ENCODE measurements around the gene UBE3D.

DNA sequence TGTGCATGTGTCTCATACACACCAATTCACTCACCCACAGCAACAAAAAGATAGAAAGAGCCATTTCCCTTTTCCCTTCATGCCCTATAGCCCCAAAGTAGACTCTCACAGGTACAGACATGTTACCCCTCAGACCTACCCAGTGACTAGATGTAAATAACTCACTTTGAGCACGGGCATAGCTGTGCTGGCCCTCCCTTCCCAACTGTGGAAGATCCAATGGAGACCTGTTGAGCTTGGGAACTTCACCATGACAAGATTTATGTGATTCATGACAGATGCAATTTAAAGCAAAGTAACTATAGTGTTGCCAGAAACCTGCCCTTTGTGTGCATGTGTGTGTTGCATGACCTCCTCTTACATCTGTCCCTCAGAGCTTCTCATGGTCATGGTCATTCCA is 175.4 kb downstream of the UBE3D start:
- TF ChIP-seq, protein P1, sequence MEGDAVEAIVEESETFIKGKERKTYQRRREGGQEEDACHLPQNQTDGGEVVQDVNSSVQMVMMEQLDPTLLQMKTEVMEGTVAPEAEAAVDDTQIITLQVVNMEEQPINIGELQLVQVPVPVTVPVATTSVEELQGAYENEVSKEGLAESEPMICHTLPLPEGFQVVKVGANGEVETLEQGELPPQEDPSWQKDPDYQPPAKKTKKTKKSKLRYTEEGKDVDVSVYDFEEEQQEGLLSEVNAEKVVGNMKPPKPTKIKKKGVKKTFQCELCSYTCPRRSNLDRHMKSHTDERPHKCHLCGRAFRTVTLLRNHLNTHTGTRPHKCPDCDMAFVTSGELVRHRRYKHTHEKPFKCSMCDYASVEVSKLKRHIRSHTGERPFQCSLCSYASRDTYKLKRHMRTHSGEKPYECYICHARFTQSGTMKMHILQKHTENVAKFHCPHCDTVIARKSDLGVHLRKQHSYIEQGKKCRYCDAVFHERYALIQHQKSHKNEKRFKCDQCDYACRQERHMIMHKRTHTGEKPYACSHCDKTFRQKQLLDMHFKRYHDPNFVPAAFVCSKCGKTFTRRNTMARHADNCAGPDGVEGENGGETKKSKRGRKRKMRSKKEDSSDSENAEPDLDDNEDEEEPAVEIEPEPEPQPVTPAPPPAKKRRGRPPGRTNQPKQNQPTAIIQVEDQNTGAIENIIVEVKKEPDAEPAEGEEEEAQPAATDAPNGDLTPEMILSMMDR (IDR thresholded peaks at IDR 0.05 in 4 of 5, conservative IDR thresholded peaks at IDR 0.05 in 1 of 5) = no peak
- TF ChIP-seq POLR2A (IDR thresholded peaks at IDR 0.05) = no peak
